Measurements from ENCODE around the gene AP1S2. TPM values are rescaled to one million over a fixed set of nuclear protein-coding genes. Genes with fewer than 3 reads are reported as not detected.

The AP1S2 gene
- total and polyA plus RNA-seq, 9 of the 15 experiments (the other 6 are each of a cell fraction or from before 2014, with no cell fraction given), result 11.1 to 64.2 (median 25.8) TPM

GRCh38 chrX:15882704-15883539 is 28.3 kb upstream of the AP1S2 start (continued):
- TF ChIP-seq RERE (CRISPR knock-in tag; IDR thresholded peaks at IDR 0.05; ENCODE audit: borderline replicate concordance) (no peak), BRF1 (IDR thresholded peaks at IDR 0.05; ENCODE audit: borderline replicate concordance, extremely low read depth, insufficient read length) (no peak), ZBTB49 (CRISPR knock-in tag; IDR thresholded peaks at IDR 0.05; ENCODE audit: borderline replicate concordance) (no peak), TEAD2 (tag; IDR thresholded peaks at IDR 0.05) (no peak), DEAF1 (CRISPR knock-in tag; IDR thresholded peaks at IDR 0.05) (peak; percentile 71), DNMT1 (IDR thresholded peaks at IDR 0.05) (no peak), REST (IDR thresholded peaks at IDR 0.05; ENCODE audit: borderline replicate concordance) (no peak), REST (CRISPR knock-in tag; IDR thresholded peaks at IDR 0.05; ENCODE audit: low read depth) (peak; percentile 86; the same call in 1 of the 2 replicates)
